HepG2 (cell line): ENCODE data around the gene SAXO1. TPM values are rescaled to one million over a fixed set of nuclear protein-coding genes. Genes with fewer than 3 reads are reported as not detected.
A peak's percentile ranks its signal among the peaks of the same experiment; 100 is the strongest.

Experiments
- GATAD2A ChIP-seq: IDR thresholded peaks from 2 replicates; pipeline ENCODE4 v1.6.1; 2016
- JDP2 ChIP-seq: sonication (generic); formaldehyde crosslinking; IDR thresholded peaks from 2 replicates; pipeline ENCODE4 v1.8.1; 2022; ENCODE audit warnings: missing genetic modification reagents, borderline replicate concordance
- KLF13 ChIP-seq: sonication (generic); formaldehyde crosslinking; IDR thresholded peaks from 2 replicates; pipeline ENCODE4 v1.4.0; 2020; ENCODE audit warnings: mild to moderate bottlenecking, missing genetic modification reagents
- MED8 ChIP-seq: sonication (generic); formaldehyde crosslinking; IDR thresholded peaks from 2 replicates; pipeline ENCODE4 v1.8.1; 2023; ENCODE audit warnings: mild to moderate bottlenecking, missing genetic modification reagents; ENCODE audit not compliant: insufficient replicate concordance
- PCBP2 ChIP-seq: fragments of 200-400 bp; formaldehyde crosslinking; optimal IDR thresholded peaks from 2 replicates; pipeline ENCODE3; 2018; ENCODE audit warnings: low read length, low read depth; ENCODE audit not compliant: poor library complexity, severe bottlenecking
- PHF5A ChIP-seq: IDR thresholded peaks from one replicate; pipeline ENCODE4 v1.6.1; 2018; ENCODE audit warnings: low read depth, missing genetic modification reagents; ENCODE audit not compliant: unreplicated experiment
- PHF8 ChIP-seq: sonication (generic); formaldehyde crosslinking; IDR thresholded peaks from 2 replicates; pipeline ENCODE4 v1.5.0; 2020; ENCODE audit warnings: missing genetic modification reagents
- THRA ChIP-seq: sonication (generic); formaldehyde crosslinking; IDR thresholded peaks from 2 replicates; pipeline ENCODE4 v1.4.0; 2020; ENCODE audit warnings: missing genetic modification reagents, borderline replicate concordance
- ZBTB40 ChIP-seq, 2 experiments: fragments of 450-650 bp in 1 of 2; sonication (generic) in 1 of 2; formaldehyde crosslinking in 1 of 2; IDR thresholded peaks; 2 replicates each; pipeline versions ENCODE4 v1.6.1 to v1.8.0; 2016 to 2022; ENCODE audit warnings: antibody characterized with exemption in 1 of 2, mild to moderate bottlenecking in 1 of 2, missing genetic modification reagents in 1 of 2
- ZNF138 ChIP-seq: sonication (generic); formaldehyde crosslinking; IDR thresholded peaks from 2 replicates; pipeline ENCODE4 v1.5.0; 2020; ENCODE audit warnings: mild to moderate bottlenecking, low read depth, missing genetic modification reagents
- ZNF276 ChIP-seq: sonication (generic); formaldehyde crosslinking; IDR thresholded peaks from 2 replicates; pipeline ENCODE4 v1.4.0; 2020; ENCODE audit warnings: mild to moderate bottlenecking, low read depth, missing genetic modification reagents
- ZNF451 ChIP-seq: sonication (generic); formaldehyde crosslinking; IDR thresholded peaks from 2 replicates; pipeline ENCODE4 v1.5.0; 2020; ENCODE audit warnings: mild to moderate bottlenecking, missing genetic modification reagents
- ZNF644 ChIP-seq: IDR thresholded peaks from 2 replicates; pipeline ENCODE4 v1.6.1; 2016; ENCODE audit warnings: low read depth
- ZNF703 ChIP-seq: sonication (generic); formaldehyde crosslinking; IDR thresholded peaks from 2 replicates; pipeline ENCODE4 v1.5.1; 2020; ENCODE audit warnings: missing genetic modification reagents, mild to moderate bottlenecking, moderate library complexity, borderline replicate concordance
- polyA plus RNA-seq, 8 experiments: library from polyadenylated mRNA; depleted of rRNA in 3 of 8; stranded (reverse) in 7 of 8; unstranded in 1 of 8; fragments of >200 nt; fragmentation: Illumina TruSeq in 4 of 8; extraction: Trizol in 4 of 8; gene quantifications; 2 replicates each; pipeline versions ENCODE4 v1.2.1 to v1.2.3, GENCODE V29; 2011 to 2016; ENCODE audit warnings: low read depth in 4 of 8, missing spikeins in 1 of 8, mixed read lengths in 1 of 8; ENCODE audit not compliant: insufficient read depth in 1 of 8
- total RNA-seq, 5 experiments: library from RNA; depleted of rRNA; stranded (reverse); fragments of >200 nt; fragmentation: Illumina TruSeq; extraction: Trizol; gene quantifications; 2 replicates each; pipeline ENCODE4 v1.2.3, GENCODE V29; 2016; ENCODE audit warnings: low read depth in 1 of 5

The SAXO1 gene
- total and polyA plus RNA-seq, 2 of the 13 experiments (the other 11 are each of a cell fraction or from before 2014, with no cell fraction given) = not detected

GRCh38 chr9:19048966-19049916 is 16.2 kb upstream of the SAXO1 start, which contains the start of gene RRAGA (continued):
- no peak for TF ChIP-seq ZBTB40 (IDR thresholded peaks at IDR 0.05)
- peak; percentile 61 for TF ChIP-seq ZBTB40 (CRISPR knock-in tag; IDR thresholded peaks at IDR 0.05)
- no peak for TF ChIP-seq KLF13 (CRISPR knock-in tag)
- no peak for TF ChIP-seq ZNF644 (CRISPR knock-in tag)
- peak; percentile 52; the same call in 1 of the 2 replicates for TF ChIP-seq ZNF276 (CRISPR knock-in tag)
- TF ChIP-seq JDP2 (CRISPR knock-in tag) = no peak
- TF ChIP-seq THRA (CRISPR knock-in tag) = no peak
- TF ChIP-seq GATAD2A (CRISPR knock-in tag) = peak; percentile 90
- no peak for TF ChIP-seq PCBP2
- TF ChIP-seq PHF8 (CRISPR knock-in tag) = peak; percentile 89
- TF ChIP-seq ZNF138 (CRISPR knock-in tag) = no peak
- TF ChIP-seq ZNF703 (CRISPR knock-in tag) = peak; percentile 65; the same call in 1 of the 2 replicates
- peak; percentile 74 for TF ChIP-seq ZNF451 (CRISPR knock-in tag)
- no peak for TF ChIP-seq PHF5A
- TF ChIP-seq MED8 (CRISPR knock-in tag) = peak; percentile 82
